B cell (primary cell): Measurements from ENCODE around the gene GATAD2A. TPM values are rescaled to one million over a fixed set of nuclear protein-coding genes. Genes with fewer than 3 reads are reported as not detected.
"Not testable (repeated sequence)": the region's sequence is repeated elsewhere in the genome, so short reads cannot be mapped to it uniquely, and the experiment has no call there.

ENCODE experiments used
- ATAC-seq: fragments of 200-7000 bp; cut with Tn5 transposase; one replicate; pipeline ENCODE4 v1.10.0; 2021; ENCODE audit warnings: low read depth, mild to moderate bottlenecking, moderate number of reproducible peaks, moderate library complexity
- CTCF ChIA-PET: fragments of 350-600 bp; sonication (Branson Sonifier 250); formaldehyde crosslinking; loops from one replicate; lab custom pipeline; 2021; ENCODE audit warnings: antibody characterized with exemption, inconsistent platforms; lab: Charles Lee
- POLR2A ChIA-PET: fragments of 350-600 bp; sonication (Branson Sonifier 250); formaldehyde crosslinking; loops from one replicate; lab custom pipeline; 2021; ENCODE audit warnings: antibody characterized with exemption; lab: Charles Lee
- DNase-seq: peaks from one replicate; pipeline ENCODE4 v3.0.0; 2013
- H2AFZ ChIP-seq: 2 replicates; pipeline ENCODE4 v1.6.1; 2012; ENCODE audit warnings: mild to moderate bottlenecking, low read depth, low read length; ENCODE audit not compliant: insufficient read depth, poor library complexity, severe bottlenecking
- H3K27ac ChIP-seq, 2 donors: 1 replicate in 1 of 2; 2 replicates in 1 of 2; pipeline ENCODE4 v1.5.1; 2012 to 2013; ENCODE audit warnings: low read length in 2 of 2, mild to moderate bottlenecking in 2 of 2, moderate library complexity in 1 of 2
- H3K27me3 ChIP-seq, 4 experiments: fragments of 200-600 bp in 1 of 4; sonication (generic) in 1 of 4; replicated peaks in 1 of 4; 1 replicate in 2 of 4; 2 replicates in 2 of 4; pipeline versions ENCODE4 v1.6.1 to v1.7.0; 2013 to 2016; ENCODE audit warnings: low read length in 3 of 4, mild to moderate bottlenecking in 2 of 4, mixed read lengths in 1 of 4, moderate library complexity in 1 of 4; ENCODE audit not compliant: insufficient read depth in 4 of 4, control insufficient read depth in 3 of 4; ENCODE audit errors: control extremely low read depth in 1 of 4
- H3K36me3 ChIP-seq, 2 experiments: replicated peaks in 1 of 2; 1 replicate in 1 of 2; 2 replicates in 1 of 2; pipeline versions ENCODE4 v1.6.1 to v1.7.1; 2013; ENCODE audit warnings: low read length in 1 of 2; ENCODE audit not compliant: insufficient read depth in 2 of 2, control insufficient read depth in 1 of 2; ENCODE audit errors: control extremely low read depth in 1 of 2, extremely low read depth in 1 of 2
- H3K4me1 ChIP-seq, 2 donors: fragments of 200-600 bp in 1 of 2; sonication (generic) in 1 of 2; 1 replicate in 1 of 2; 2 replicates in 1 of 2; pipeline versions ENCODE4 v1.5.1 to v1.6.1; 2013 to 2017; ENCODE audit warnings: low read length in 2 of 2; ENCODE audit not compliant: control insufficient read depth in 2 of 2, insufficient read depth in 2 of 2
- H3K4me2 ChIP-seq: replicated peaks from 2 replicates; pipeline ENCODE3; 2012; ENCODE audit warnings: mild to moderate bottlenecking, low read depth, low read length; ENCODE audit not compliant: poor library complexity, severe bottlenecking
- H3K4me3 ChIP-seq, 5 experiments: fragments of 200-600 bp in 1 of 5; sonication (generic) in 1 of 5; 1 replicate in 3 of 5; 2 replicates in 2 of 5; pipeline versions ENCODE4 v1.5.1 to v1.7.0; 2011 to 2016; ENCODE audit warnings: low read length in 4 of 5, mild to moderate bottlenecking in 4 of 5, low read depth in 2 of 5, control low read depth in 1 of 5, moderate library complexity in 1 of 5; ENCODE audit not compliant: insufficient read depth in 1 of 5; ENCODE audit errors: control extremely low read depth in 1 of 5, extremely low read depth in 1 of 5
- H3K79me2 ChIP-seq: fragments of 200-600 bp; sonication (generic); one replicate; pipeline ENCODE4 v1.6.0; 2016; ENCODE audit warnings: low read length; ENCODE audit not compliant: control insufficient read depth, insufficient read depth
- H3K9ac ChIP-seq: fragments of 200-600 bp; sonication (generic); 2 replicates; pipeline ENCODE4 v1.6.1; 2017; ENCODE audit warnings: mild to moderate bottlenecking, low read length, moderate library complexity
- H3K9me3 ChIP-seq, 3 donors: one replicate each; pipeline versions ENCODE4 v1.6.1 to v1.7.1; 2013; ENCODE audit warnings: low read length in 2 of 3; ENCODE audit not compliant: control insufficient read depth in 2 of 3, insufficient read depth in 1 of 3; ENCODE audit errors: control extremely low read depth in 1 of 3
- H4K20me1 ChIP-seq: 2 replicates; pipeline ENCODE4 v1.6.0; 2012; ENCODE audit warnings: mild to moderate bottlenecking, low read length; ENCODE audit not compliant: insufficient read depth, control insufficient read depth, poor library complexity, severe bottlenecking
- H3K27ac Mint-ChIP-seq: one replicate; pipeline ENCODE4 v1.8.0; 2021; ENCODE audit warnings: mixed read lengths
- H3K27me3 Mint-ChIP-seq: one replicate; pipeline ENCODE4 v1.8.0; 2021; ENCODE audit warnings: mixed read lengths
- H3K4me1 Mint-ChIP-seq: one replicate; pipeline ENCODE4 v1.8.0; 2021; ENCODE audit warnings: mixed read lengths
- H3K4me3 Mint-ChIP-seq: one replicate; pipeline ENCODE4 v1.8.0; 2021; ENCODE audit warnings: mixed read lengths
- H3K9me3 Mint-ChIP-seq: one replicate; pipeline ENCODE4 v1.8.0; 2022; ENCODE audit warnings: mixed read lengths; ENCODE audit not compliant: insufficient read depth
- CTCF ChIP-seq: fragments of 200-600 bp; IDR thresholded peaks from one replicate; pipeline ENCODE4 v1.8.0; 2022; ENCODE audit warnings: antibody characterized with exemption, mild to moderate bottlenecking
- EZH2 ChIP-seq: IDR thresholded peaks from 2 replicates; pipeline ENCODE4 v1.6.1; 2012; ENCODE audit warnings: borderline replicate concordance, low read depth, mild to moderate bottlenecking, moderate library complexity, low read length; ENCODE audit not compliant: insufficient read depth, poor library complexity, severe bottlenecking
- WGBS: methylation state at CpG from one replicate; pipeline ENCODE4 v1.1.5; 2013; ENCODE audit warnings: missing lambda C conversion rate; ENCODE audit not compliant: insufficient coverage; 5-methylcytosine and 5-hydroxymethylcytosine counted together
- intact Hi-C: fragments of 100-400 bp; cut with micrococcal nuclease; formaldehyde crosslinking; loops from one replicate; pipeline ENCODE4 v1.10.0; 2022
- polyA plus RNA-seq: library from polyadenylated mRNA; depleted of rRNA; stranded (reverse); fragments of >200 nt; gene quantifications from 2 replicates; pipeline ENCODE4 v1.2.3, GENCODE V29; 2012
- total RNA-seq, 2 donors: library from RNA; stranded (reverse); fragments of 120-200 nt in 1 of 2; gene quantifications; 1 replicate in 1 of 2; 2 replicates in 1 of 2; pipeline versions ENCODE4 v1.2.3 to v1.2.4, GENCODE V29; 2013 to 2022

Gene GATAD2A
- total and polyA plus RNA-seq, 2 donors (not counting 1 experiment from before 2014, with no cell fraction given), result 28.8 to 76.3 TPM

- Histone ChIP-seq H4K20me1 (no peaks in the 10 kb centered on the region), H3K79me2 (no peaks in the 10 kb centered on the region), H3K4me3 (no peak overlapping the region), H3K9me3 (no peaks in the 10 kb centered on the region), H3K27me3 (no peaks in the 10 kb centered on the region), H3K4me2 (no peak overlapping the region), H3K27ac (no peak overlapping the region), H3K9ac (no peak overlapping the region), H3K4me1 (peaks cover 1 to 8% of the 10 kb centered on the region in 2 donors), H3K36me3 (no peaks in the 10 kb centered on the region), H2AFZ (no peak overlapping the region)
- Mint-ChIP-seq H3K27ac (no peak overlapping the region), H3K4me1 (peaks cover 7% of the 10 kb centered on the region), H3K9me3 (no peaks in the 10 kb centered on the region), H3K4me3 (no peak overlapping the region), H3K27me3 (no peaks in the 10 kb centered on the region)
- intact Hi-C loops, result no loop called here
- no peak for DNase-seq
- TF ChIP-seq CTCF (no peak), EZH2 (no peak)
- ChIA-PET POLR2A (interaction anchor here (0.7 kb wide), 1 partner anchor 102 kb away, joined by 6 read pairs; no protein-coding TSS in a partner anchor), CTCF (interaction anchor here (0.7 to 2.0 kb wide), 5 partner anchors 13 to 111 kb away, joined by 3 to 6 read pairs (median 4); partner anchors contain the start of gene GATAD2A)
- no peak for ATAC-seq
- 94% methylated on average over 2 of the region's 2 CpGs for WGBS
Observed at GRCh38 chr19:19379527-19379926, 25.9 kb upstream of the GATAD2A start.

- intact Hi-C loops, H3K9me3 Mint-ChIP-seq, ATAC-seq, H3K79me2 ChIP-seq, H3K4me2 ChIP-seq, POLR2A ChIA-PET, H2AFZ ChIP-seq, H3K27ac Mint-ChIP-seq, H3K36me3 ChIP-seq, H4K20me1 ChIP-seq, H3K27ac ChIP-seq, H3K4me1 ChIP-seq, H3K9ac ChIP-seq, H3K4me3 ChIP-seq, H3K27me3 Mint-ChIP-seq, H3K4me1 Mint-ChIP-seq, H3K27me3 ChIP-seq, H3K9me3 ChIP-seq, H3K4me3 Mint-ChIP-seq, DNase-seq: not testable (repeated sequence)
- WGBS, result 97% methylated on average over 10 of the region's 12 CpGs
- CTCF ChIA-PET, result interaction anchor here (1.2 to 2.0 kb wide), 3 partner anchors 14 to 111 kb away, joined by 3 to 6 read pairs (median 5); no protein-coding TSS in a partner anchor
Observed at GRCh38 chr19:19380316-19380715, 25.2 kb upstream of the GATAD2A start.
